Measurements from ENCODE around the gene CBY3.
"Not testable (repeated sequence)": the region's sequence is repeated elsewhere in the genome, so short reads cannot be mapped to it uniquely, and the experiment has no call there.

DNA sequence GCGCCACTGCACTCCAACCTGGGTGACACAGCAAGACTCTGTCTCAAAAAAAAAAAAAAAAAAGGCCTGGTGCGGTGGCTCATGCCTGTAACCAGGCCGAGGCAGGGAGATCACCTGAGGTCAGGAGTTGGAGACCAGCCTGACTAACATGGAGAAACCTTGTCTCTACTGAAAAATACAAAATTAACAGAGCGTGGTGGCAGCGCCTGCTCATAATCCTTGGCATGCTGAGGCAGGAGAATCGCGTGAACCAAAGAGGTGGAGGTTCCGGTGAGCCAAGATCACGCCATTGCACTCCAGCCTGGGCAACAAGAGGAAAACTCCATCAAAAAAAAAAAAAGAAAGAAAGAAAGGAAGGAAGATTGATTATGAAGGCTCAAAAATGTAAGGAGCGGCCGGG lies 41.5 kb downstream of the CBY3 start:
- TF ChIP-seq, protein P1, sequence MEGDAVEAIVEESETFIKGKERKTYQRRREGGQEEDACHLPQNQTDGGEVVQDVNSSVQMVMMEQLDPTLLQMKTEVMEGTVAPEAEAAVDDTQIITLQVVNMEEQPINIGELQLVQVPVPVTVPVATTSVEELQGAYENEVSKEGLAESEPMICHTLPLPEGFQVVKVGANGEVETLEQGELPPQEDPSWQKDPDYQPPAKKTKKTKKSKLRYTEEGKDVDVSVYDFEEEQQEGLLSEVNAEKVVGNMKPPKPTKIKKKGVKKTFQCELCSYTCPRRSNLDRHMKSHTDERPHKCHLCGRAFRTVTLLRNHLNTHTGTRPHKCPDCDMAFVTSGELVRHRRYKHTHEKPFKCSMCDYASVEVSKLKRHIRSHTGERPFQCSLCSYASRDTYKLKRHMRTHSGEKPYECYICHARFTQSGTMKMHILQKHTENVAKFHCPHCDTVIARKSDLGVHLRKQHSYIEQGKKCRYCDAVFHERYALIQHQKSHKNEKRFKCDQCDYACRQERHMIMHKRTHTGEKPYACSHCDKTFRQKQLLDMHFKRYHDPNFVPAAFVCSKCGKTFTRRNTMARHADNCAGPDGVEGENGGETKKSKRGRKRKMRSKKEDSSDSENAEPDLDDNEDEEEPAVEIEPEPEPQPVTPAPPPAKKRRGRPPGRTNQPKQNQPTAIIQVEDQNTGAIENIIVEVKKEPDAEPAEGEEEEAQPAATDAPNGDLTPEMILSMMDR (IDR thresholded peaks at IDR 0.05): not testable (repeated sequence)
- TF ChIP-seq POLR2AphosphoS5 (IDR thresholded peaks at IDR 0.05); EP300 (IDR thresholded peaks at IDR 0.05; ENCODE audit: low read depth); POLR2A (IDR thresholded peaks at IDR 0.05): not testable (repeated sequence)

All from transverse colon (tissue), 4 donors.